GM20431 (cell line): ENCODE measurements around the gene INCENP.

Experiments used
- in situ Hi-C: fragments of 300-500 bp; cut with MseI, MboI; formaldehyde crosslinking; loops from one replicate; pipeline ENCODE4 v1.15.0; 2020; ENCODE audit warnings: low sequenced_read_pairs; ENCODE audit not compliant: unreplicated experiment

INCENP gene

GRCh38 chr11:62139526-62140303, 15.9 kb downstream of the INCENP start:
- in situ Hi-C loops = no loop called here

- in situ Hi-C loops = no loop called here
Observed at GRCh38 chr11:62140304-62141110, 16.7 kb downstream of the INCENP start.

GRCh38 chr11:62141111-62142042, 17.6 kb downstream of the INCENP start:
- in situ Hi-C loops = no loop called here

GRCh38 chr11:62142043-62142375, 18.2 kb downstream of the INCENP start:
- in situ Hi-C loops = no loop called here

- in situ Hi-C loops = no loop called here
Observed at GRCh38 chr11:62142921-62143320, 19.1 kb downstream of the INCENP start.

- in situ Hi-C loops = no loop called here
Observed at GRCh38 chr11:62143727-62144126, 19.9 kb downstream of the INCENP start.

GRCh38 chr11:62144641-62145255, 20.9 kb downstream of the INCENP start:
- in situ Hi-C loops = no loop called here

- in situ Hi-C loops = no loop called here
Observed at GRCh38 chr11:62145261-62145871, 21.6 kb downstream of the INCENP start.

- in situ Hi-C loops = no loop called here
Observed at GRCh38 chr11:62146476-62147200, 22.8 kb downstream of the INCENP start.

GRCh38 chr11:62147545-62147944, 23.7 kb downstream of the INCENP start:
- in situ Hi-C loops = no loop called here

GRCh38 chr11:62148271-62148980, 24.6 kb downstream of the INCENP start:
- in situ Hi-C loops = no loop called here

GRCh38 chr11:62149986-62150886, 26.4 kb downstream of the INCENP start:
- in situ Hi-C loops = no loop called here

GRCh38 chr11:62150887-62151736, 27.3 kb downstream of the INCENP start:
- in situ Hi-C loops = no loop called here

GRCh38 chr11:62151737-62152102, 27.9 kb downstream of the INCENP start:
- in situ Hi-C loops = no loop called here

- in situ Hi-C loops = no loop called here
Observed at GRCh38 chr11:62152245-62153086, 28.7 kb downstream of the INCENP start.

- in situ Hi-C loops = no loop called here
Observed at GRCh38 chr11:62153087-62153395, 29.2 kb downstream of the INCENP start.
